Esophagus muscularis mucosa (tissue), 4 donors: ENCODE measurements around the gene GPC6. TPM values are rescaled to one million over a fixed set of nuclear protein-coding genes. Genes with fewer than 3 reads are reported as not detected.

ENCODE experiments used
- DNase-seq: peaks from one replicate; pipeline ENCODE4 v3.0.0-alpha.2; 2017; ENCODE audit errors: extremely low spot score
- H3K27ac ChIP-seq, 4 donors: fragments of 200-600 bp; sonication (generic); replicated peaks in 1 of 4; 1 replicate in 3 of 4; 2 replicates in 1 of 4; pipeline ENCODE4 v1.5.1; 2016 to 2019; ENCODE audit warnings: mild to moderate bottlenecking in 1 of 4
- H3K27me3 ChIP-seq, 4 donors: fragments of 200-600 bp; sonication (generic); one replicate each; pipeline versions ENCODE4 v1.5.1 to v1.6.0; 2016 to 2019
- H3K36me3 ChIP-seq, 4 donors: fragments of 200-600 bp; sonication (generic); one replicate each; pipeline ENCODE4 v1.5.1; 2016 to 2019
- H3K4me1 ChIP-seq, 4 donors: fragments of 200-600 bp; sonication (generic); one replicate each; pipeline ENCODE4 v1.5.1; 2016 to 2019
- H3K4me3 ChIP-seq, 4 donors: fragments of 200-600 bp; sonication (generic); 1 replicate in 2 of 4; 2 replicates in 2 of 4; pipeline ENCODE4 v1.5.1; 2016 to 2019; ENCODE audit warnings: mild to moderate bottlenecking in 4 of 4, moderate library complexity in 1 of 4
- H3K9me3 ChIP-seq, 4 donors: fragments of 200-600 bp; sonication (generic); 1 replicate in 3 of 4; 2 replicates in 1 of 4; pipeline ENCODE4 v1.5.1; 2016 to 2019
- EP300 ChIP-seq: sonication (generic); formaldehyde crosslinking; IDR thresholded peaks from one replicate; pipeline ENCODE4 v1.6.1; 2017; ENCODE audit warnings: antibody characterized with exemption
- POLR2A ChIP-seq: fragments of 450-650 bp; IDR thresholded peaks from one replicate; pipeline ENCODE4 v1.6.1; 2017; ENCODE audit warnings: antibody characterized with exemption, moderate library complexity, mild to moderate bottlenecking, low read depth
- POLR2AphosphoS5 ChIP-seq, 2 donors: sonication (generic); formaldehyde crosslinking; IDR thresholded peaks; one replicate each; pipeline ENCODE4 v1.6.1; 2017; ENCODE audit warnings: antibody characterized with exemption in 2 of 2
- WGBS: methylation state at CpG from one replicate; pipeline ENCODE4 v1.1.5; 2018; 5-methylcytosine and 5-hydroxymethylcytosine counted together
- intact Hi-C: fragments of 100-400 bp; cut with DNase I; formaldehyde crosslinking; loops from one replicate; pipeline ENCODE4 v1.15.1; 2023
- total RNA-seq, 4 donors: library from RNA; depleted of rRNA; stranded (reverse); fragments of >200 nt; gene quantifications; one replicate each; pipeline versions ENCODE4 v1.1.0 to v1.2.1, GENCODE V29; 2016
- TF ChIP-seq, protein P1 (sequence below), 3 experiments: fragments of 200-600 bp in 2 of 3; fragments of 450-650 bp in 1 of 3; sonication (generic) in 2 of 3; IDR thresholded peaks; one replicate each; pipeline ENCODE4 v1.5.1; 2017 to 2019; ENCODE audit warnings: antibody characterized with exemption in 3 of 3, mild to moderate bottlenecking in 2 of 3, moderate library complexity in 1 of 3

The GPC6 gene
- total RNA-seq, 4 donors from 2014 or later: 6.5 to 17.2 (median 13.5) TPM

DNA sequence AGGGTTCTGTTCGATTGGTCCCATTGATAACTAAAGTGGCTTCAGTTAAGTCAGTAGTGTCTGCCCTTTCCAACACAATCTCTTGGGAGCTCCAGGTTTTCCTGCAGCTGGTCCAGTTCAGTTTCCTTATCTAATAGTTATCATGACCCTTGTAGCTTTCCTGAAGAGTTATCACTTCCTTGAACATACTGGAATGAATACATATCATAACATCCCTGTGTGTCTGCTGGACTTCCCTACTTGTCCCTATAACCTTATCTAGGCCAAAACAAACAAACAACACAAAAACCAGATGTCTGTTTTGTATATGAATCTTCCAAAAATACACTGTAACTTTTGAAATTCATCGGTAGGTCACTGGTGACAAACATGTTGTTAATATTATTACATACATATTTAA lies 1085.3 kb downstream of the GPC6 start:
- Histone ChIP-seq H3K4me3 (no peak overlapping the region), H3K36me3 (no peaks in the 10 kb centered on the region), H3K27ac (no peak overlapping the region), H3K4me1 (peaks cover 0 to 5% (median 1%) of the 10 kb centered on the region in 4 donors), H3K27me3 (no peaks in the 10 kb centered on the region), H3K9me3 (no peaks in the 10 kb centered on the region)
- no peak for DNase-seq
- no peak for TF ChIP-seq POLR2AphosphoS5 (IDR thresholded peaks at IDR 0.05)
- TF ChIP-seq EP300: no peak
- no peak for TF ChIP-seq POLR2A
- intact Hi-C loops: no loop called here
- WGBS: 75% methylated on average over 2 of the region's 2 CpGs

DNA sequence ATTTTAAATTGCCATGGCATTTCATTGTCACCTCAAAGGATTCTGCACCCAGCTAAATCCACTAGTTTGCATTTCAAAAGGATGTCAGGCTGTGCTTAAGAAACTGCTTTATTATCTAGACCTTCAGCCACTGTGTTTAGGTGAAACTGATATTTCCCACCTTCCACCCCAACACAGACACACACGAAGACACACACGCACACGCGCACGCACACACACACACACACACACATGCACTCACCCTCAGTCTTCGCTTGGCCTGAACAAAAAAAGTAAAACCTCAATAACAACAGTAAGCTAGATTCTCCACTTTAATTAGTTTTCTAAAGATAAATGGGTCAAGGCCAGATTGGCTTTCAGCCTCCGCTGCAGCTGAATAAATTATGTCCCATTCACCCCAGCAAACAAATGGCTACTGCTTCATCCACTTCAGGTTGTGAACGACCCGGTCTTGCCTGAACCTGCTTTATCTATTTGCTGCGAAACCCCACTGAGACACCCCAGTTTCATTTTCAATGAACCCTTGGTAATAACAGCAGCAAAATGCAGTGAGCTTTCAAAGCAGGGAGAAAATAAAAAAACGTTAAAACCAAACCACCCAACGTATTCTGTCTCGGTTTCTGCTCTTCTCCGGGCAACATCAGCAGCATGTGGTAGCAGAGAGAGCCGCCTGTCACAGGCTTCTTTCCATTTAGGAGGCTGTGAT lies 1086.1 kb downstream of the GPC6 start:
- Histone ChIP-seq H3K4me1 (peaks cover 0 to 6% (median 4%) of the 10 kb centered on the region in 4 donors), H3K36me3 (no peaks in the 10 kb centered on the region), H3K27ac (no peak overlapping the region), H3K9me3 (no peaks in the 10 kb centered on the region), H3K4me3 (no peak overlapping the region), H3K27me3 (no peaks in the 10 kb centered on the region)
- 75% methylated on average over 15 of the region's 15 CpGs for WGBS
- DNase-seq: no peak
- intact Hi-C loops: no loop called here
- TF ChIP-seq, protein P1, sequence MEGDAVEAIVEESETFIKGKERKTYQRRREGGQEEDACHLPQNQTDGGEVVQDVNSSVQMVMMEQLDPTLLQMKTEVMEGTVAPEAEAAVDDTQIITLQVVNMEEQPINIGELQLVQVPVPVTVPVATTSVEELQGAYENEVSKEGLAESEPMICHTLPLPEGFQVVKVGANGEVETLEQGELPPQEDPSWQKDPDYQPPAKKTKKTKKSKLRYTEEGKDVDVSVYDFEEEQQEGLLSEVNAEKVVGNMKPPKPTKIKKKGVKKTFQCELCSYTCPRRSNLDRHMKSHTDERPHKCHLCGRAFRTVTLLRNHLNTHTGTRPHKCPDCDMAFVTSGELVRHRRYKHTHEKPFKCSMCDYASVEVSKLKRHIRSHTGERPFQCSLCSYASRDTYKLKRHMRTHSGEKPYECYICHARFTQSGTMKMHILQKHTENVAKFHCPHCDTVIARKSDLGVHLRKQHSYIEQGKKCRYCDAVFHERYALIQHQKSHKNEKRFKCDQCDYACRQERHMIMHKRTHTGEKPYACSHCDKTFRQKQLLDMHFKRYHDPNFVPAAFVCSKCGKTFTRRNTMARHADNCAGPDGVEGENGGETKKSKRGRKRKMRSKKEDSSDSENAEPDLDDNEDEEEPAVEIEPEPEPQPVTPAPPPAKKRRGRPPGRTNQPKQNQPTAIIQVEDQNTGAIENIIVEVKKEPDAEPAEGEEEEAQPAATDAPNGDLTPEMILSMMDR (IDR thresholded peaks at IDR 0.05): no peak

DNA sequence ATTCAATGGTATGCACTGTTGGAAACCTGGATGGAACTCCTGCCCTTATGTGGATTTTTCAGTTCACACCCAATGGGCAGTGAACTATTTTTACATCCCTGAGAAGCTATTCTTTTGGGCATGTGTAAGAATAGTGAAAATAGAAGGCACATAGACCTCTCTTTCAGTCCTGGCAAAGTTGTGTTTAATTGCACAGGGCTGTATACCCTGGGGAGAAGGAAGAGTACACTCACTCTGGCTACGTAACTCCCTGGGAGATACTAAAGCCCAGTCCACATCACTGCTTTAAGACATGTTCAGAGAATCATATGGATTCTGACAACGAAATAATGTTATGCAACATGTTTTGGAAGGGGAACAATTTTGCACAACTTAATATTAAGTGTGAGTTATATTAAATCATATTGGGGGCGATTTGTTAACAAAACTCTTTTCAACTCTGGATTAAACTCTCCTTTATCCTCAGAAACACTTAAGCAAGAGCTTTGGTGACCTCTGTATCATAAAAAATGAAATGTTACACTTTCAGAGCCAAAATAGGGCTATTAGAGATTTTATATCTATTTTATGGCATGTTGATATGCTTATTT lies 1086.8 kb downstream of the GPC6 start:
- H3K9me3 ChIP-seq: no peaks in the 10 kb centered on the region
- H3K27me3 ChIP-seq: no peaks in the 10 kb centered on the region
- 86% methylated on average over 3 of the region's 3 CpGs for WGBS
- TF ChIP-seq POLR2AphosphoS5 (IDR thresholded peaks at IDR 0.05) (no peak), POLR2A (no peak), EP300 (no peak)
- TF ChIP-seq, protein P1 (IDR thresholded peaks at IDR 0.05): no peak
- H3K36me3 ChIP-seq: no peaks in the 10 kb centered on the region
- intact Hi-C loops: no loop called here
- peaks cover 0 to 6% (median 4%) of the 10 kb centered on the region in 4 donors for H3K4me1 ChIP-seq
- DNase-seq: no peak
- no peak overlapping the region for H3K27ac ChIP-seq
- no peak overlapping the region for H3K4me3 ChIP-seq

DNA sequence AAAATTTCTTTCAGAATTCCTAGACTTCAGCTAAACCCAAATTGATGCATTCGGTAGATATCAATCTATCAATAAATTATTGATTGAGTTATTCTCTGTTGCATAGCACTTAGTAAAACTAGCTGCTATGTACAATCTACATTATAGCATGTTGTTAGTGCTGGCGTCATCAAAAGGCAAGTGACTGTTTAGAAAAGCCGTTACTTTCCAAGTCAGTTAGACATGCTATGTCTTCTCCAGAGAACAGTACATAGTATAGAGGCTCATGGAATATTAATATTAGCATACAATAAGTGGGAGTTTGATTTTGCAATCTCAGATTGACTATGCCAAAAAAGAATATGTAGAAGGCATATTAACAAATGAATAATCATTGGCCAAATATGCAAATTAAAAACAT lies 1087.3 kb downstream of the GPC6 start:
- DNase-seq: no peak
- 89% methylated on average over 3 of the region's 3 CpGs for WGBS
- H3K27me3 ChIP-seq: no peaks in the 10 kb centered on the region
- intact Hi-C loops: no loop called here
- H3K4me3 ChIP-seq: no peak overlapping the region
- no peaks in the 10 kb centered on the region for H3K9me3 ChIP-seq
- H3K36me3 ChIP-seq: no peaks in the 10 kb centered on the region
- TF ChIP-seq, protein P1 (IDR thresholded peaks at IDR 0.05): no peak
- no peak for TF ChIP-seq POLR2A
- no peak for TF ChIP-seq EP300
- TF ChIP-seq POLR2AphosphoS5 (IDR thresholded peaks at IDR 0.05): no peak
- peaks cover 0 to 6% (median 4%) of the 10 kb centered on the region in 4 donors for H3K4me1 ChIP-seq
- H3K27ac ChIP-seq: no peak overlapping the region

DNA sequence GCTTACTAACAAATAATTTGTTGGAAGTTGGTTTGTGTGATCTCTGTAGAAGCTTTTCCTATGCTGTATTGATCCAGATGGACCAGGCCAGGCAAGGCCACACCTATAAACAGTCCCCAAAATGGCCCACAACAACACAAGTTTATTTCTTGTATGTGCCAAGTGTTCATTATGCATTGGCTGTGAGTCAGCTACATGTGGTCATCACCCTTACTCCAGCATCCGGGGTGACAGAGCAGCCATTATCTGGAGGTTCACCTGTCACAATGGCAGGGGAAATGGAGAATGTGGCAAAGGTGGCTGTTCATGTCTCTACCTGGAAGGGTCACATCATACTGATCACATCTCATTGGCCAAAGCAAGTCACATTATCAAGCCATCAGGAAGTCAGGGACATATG lies 1088.6 kb downstream of the GPC6 start:
- DNase-seq: no peak
- Histone ChIP-seq H3K27ac (no peak overlapping the region), H3K27me3 (no peaks in the 10 kb centered on the region), H3K4me3 (no peak overlapping the region), H3K4me1 (peaks cover 0 to 6% (median 3%) of the 10 kb centered on the region in 4 donors), H3K9me3 (no peaks in the 10 kb centered on the region), H3K36me3 (no peaks in the 10 kb centered on the region)
- TF ChIP-seq EP300 (no peak), POLR2AphosphoS5 (IDR thresholded peaks at IDR 0.05) (no peak), POLR2A (no peak)
- TF ChIP-seq, protein P1 (IDR thresholded peaks at IDR 0.05): no peak
- 100% methylated on average over 1 of the region's 1 CpG for WGBS
- intact Hi-C loops: no loop called here
